HG02642 (cell line): ENCODE results near the gene HDAC6.

Source experiments
- ATAC-seq: cut with Tn5 transposase; IDR thresholded peaks from one replicate; pipeline ENCODE4 v1.9.1; 2021; ENCODE audit warnings: mild to moderate bottlenecking; ENCODE audit not compliant: unreplicated experiment, poor library complexity

HDAC6 gene

GRCh38 chrX:48787505-48788443, 14.1 kb upstream of the HDAC6 start:
- no peak for ATAC-seq

- ATAC-seq, result no peak
Observed at GRCh38 chrX:48789366-48790220, 12.3 kb upstream of the HDAC6 start.

GRCh38 chrX:48790477-48790876, 11.4 kb upstream of the HDAC6 start:
- no peak for ATAC-seq

GRCh38 chrX:48791063-48791820, 10.6 kb upstream of the HDAC6 start:
- no peak for ATAC-seq

GRCh38 chrX:48792219-48792618, 9.6 kb upstream of the HDAC6 start:
- no peak for ATAC-seq

- no peak for ATAC-seq
Observed at GRCh38 chrX:48793935-48794334, 7.9 kb upstream of the HDAC6 start.

- ATAC-seq, result no peak
Observed at GRCh38 chrX:48794340-48794910, 7.4 kb upstream of the HDAC6 start.

- no peak for ATAC-seq
Observed at GRCh38 chrX:48794911-48795515, 6.9 kb upstream of the HDAC6 start.

- ATAC-seq, result no peak
Observed at GRCh38 chrX:48798318-48798717, 3.5 kb upstream of the HDAC6 start.

- ATAC-seq, result no peak
Observed at GRCh38 chrX:48800574-48801279, 1.1 kb upstream of the HDAC6 start.

- ATAC-seq, result peak; percentile 47
Observed at GRCh38 chrX:48802089-48802904, 430 bp downstream of the HDAC6 start.

GRCh38 chrX:48802905-48803200, 986 bp downstream of the HDAC6 start:
- no peak for ATAC-seq

GRCh38 chrX:48806081-48806480, 4.2 kb downstream of the HDAC6 start:
- no peak for ATAC-seq

- no peak for ATAC-seq
Observed at GRCh38 chrX:48813644-48814043, 11.8 kb downstream of the HDAC6 start.

- ATAC-seq, result no peak
Observed at GRCh38 chrX:48814722-48815121, 12.9 kb downstream of the HDAC6 start.

GRCh38 chrX:48815266-48815665, 13.4 kb downstream of the HDAC6 start:
- ATAC-seq, result no peak

- ATAC-seq, result no peak
Observed at GRCh38 chrX:48816014-48816810, 14.3 kb downstream of the HDAC6 start.

GRCh38 chrX:48818098-48818497, 16.2 kb downstream of the HDAC6 start:
- ATAC-seq, result no peak
